AG04449 (cell line): Measurements from ENCODE around the gene AGER.

Experiments
- CTCF ChIA-PET: fragments of 350-600 bp; formaldehyde crosslinking; extraction: SDS; loops from one replicate; lab custom pipeline; 2021; ENCODE audit warnings: antibody characterized with exemption; lab: Yijun Ruan, JAX
- POLR2A ChIA-PET: fragments of 400-600, 350-600 bp; formaldehyde crosslinking; extraction: SDS; loops from one replicate; lab custom pipeline; 2020; ENCODE audit warnings: antibody characterized with exemption, inconsistent platforms; lab: Yijun Ruan, JAX
- DNase-seq: peaks from one replicate; pipeline ENCODE4 v3.0.0-alpha.2; 2010; ENCODE audit warnings: low read depth, low spot score
- H3K4me3 ChIP-seq: 2 replicates; pipeline ENCODE4 v1.5.1; 2011; ENCODE audit warnings: low read depth, mild to moderate bottlenecking, control low read depth, low read length
- CTCF ChIP-seq: IDR thresholded peaks from one replicate; pipeline ENCODE4 v1.5.1; 2011; ENCODE audit warnings: mild to moderate bottlenecking, moderate library complexity, low read length, control low read depth, inconsistent platforms; ENCODE audit not compliant: insufficient read depth; ENCODE audit errors: missing control alignments

Gene AGER

DNA sequence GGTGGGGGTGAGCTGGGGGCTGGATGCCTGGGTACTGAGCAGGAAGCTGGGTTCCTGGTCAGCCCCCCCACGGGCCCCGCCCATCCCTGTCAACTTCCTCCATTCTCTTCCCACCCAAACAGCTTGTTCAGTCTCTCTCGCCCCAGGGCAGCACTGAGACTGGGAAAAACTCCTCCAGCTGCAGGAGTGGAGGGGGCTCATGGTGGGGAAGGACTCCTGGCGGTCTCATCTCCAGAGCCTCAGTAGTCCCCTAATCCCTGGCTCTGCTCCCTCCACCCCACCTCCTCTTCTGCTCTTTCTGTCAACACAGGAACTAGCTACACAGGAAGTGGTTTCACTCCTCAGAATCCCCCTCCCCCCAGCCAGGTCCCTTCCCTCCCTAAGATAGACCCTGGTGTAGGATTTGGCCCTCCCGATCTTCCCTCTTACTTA, 8.6 kb upstream of the AGER start, which contains the start of gene GPSM3:
Gene GPSM3, minus strand, starts transcription at position 36 of the 432 bp plus-strand sequence. CDS start 130 bp downstream, outside the sequence.
- TF ChIP-seq CTCF = no peak
- DNase-seq = no peak
- POLR2A ChIA-PET = interaction anchor here (1.3 kb wide), 1 partner anchor 10 kb away, joined by 3 read pairs; no protein-coding TSS in a partner anchor
- CTCF ChIA-PET = interaction anchor here (0.8 to 4.4 kb wide), 6 partner anchors 16 to 145 kb away, joined by 3 to 62 read pairs (median 3); partner anchors contain the start of gene AGPAT1
- H3K4me3 ChIP-seq = peak within 1 kb of the TSS; percentile 16; the same call in 1 of the 2 replicates

- DNase-seq = no peak
- H3K4me3 ChIP-seq = no peak overlapping the region
- no peak for TF ChIP-seq CTCF
- POLR2A ChIA-PET = no interaction called here
- CTCF ChIA-PET = interaction anchor here (0.9 to 4.4 kb wide), 6 partner anchors 15 to 143 kb away, joined by 3 to 62 read pairs (median 4); partner anchors contain the start of gene AGPAT1
Observed at GRCh38 chr6:32191696-32192607, 7.9 kb upstream of the AGER start.

DNA sequence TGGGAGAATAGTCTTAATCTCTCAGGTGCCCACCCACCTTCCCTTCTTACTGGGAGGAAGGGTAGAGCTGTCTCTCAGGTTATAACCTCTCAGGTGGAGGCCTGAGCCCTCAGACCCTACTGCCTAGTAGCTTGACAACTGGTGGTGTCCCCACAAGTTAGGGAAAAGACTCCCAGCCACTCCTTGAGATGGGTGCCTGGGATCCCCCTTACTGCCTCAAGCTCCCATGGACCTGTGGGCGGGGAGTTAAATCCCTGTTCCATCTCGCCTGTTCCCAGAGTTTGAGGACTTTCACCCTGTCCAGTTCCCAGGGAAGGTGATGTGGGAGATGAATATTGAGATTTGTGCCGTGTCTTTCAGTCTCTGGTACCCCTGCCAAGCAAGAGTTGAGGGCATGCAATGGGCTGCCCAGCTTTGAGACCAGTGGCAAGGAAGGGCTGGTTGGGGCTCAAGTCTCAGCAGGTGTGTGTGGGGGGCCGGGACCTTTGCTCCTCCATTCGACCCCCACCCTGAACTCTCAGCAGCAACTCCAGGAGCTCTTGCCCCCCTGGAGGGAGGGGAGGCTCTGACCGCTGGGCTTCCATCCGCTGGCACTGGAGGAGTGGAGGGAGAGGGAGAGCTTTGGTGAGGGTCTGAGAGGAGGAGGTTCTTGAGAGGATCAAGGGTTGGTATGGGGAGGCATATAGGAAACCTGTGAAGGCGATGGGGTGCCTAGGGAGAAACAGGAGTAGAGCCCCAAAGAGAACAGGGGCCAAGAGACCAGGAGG, 7.0 kb upstream of the AGER start:
- CTCF ChIA-PET = interaction anchor here (0.7 to 1.6 kb wide), 4 partner anchors 12 to 130 kb away, joined by 3 to 8 read pairs (median 3); no protein-coding TSS in a partner anchor
- POLR2A ChIA-PET = interaction anchor here (0.6 kb wide), 1 partner anchor 76 kb away, joined by 4 read pairs; no protein-coding TSS in a partner anchor
- no peak for DNase-seq
- no peak for TF ChIP-seq CTCF
- H3K4me3 ChIP-seq = peak overlapping the region; percentile 77

DNA sequence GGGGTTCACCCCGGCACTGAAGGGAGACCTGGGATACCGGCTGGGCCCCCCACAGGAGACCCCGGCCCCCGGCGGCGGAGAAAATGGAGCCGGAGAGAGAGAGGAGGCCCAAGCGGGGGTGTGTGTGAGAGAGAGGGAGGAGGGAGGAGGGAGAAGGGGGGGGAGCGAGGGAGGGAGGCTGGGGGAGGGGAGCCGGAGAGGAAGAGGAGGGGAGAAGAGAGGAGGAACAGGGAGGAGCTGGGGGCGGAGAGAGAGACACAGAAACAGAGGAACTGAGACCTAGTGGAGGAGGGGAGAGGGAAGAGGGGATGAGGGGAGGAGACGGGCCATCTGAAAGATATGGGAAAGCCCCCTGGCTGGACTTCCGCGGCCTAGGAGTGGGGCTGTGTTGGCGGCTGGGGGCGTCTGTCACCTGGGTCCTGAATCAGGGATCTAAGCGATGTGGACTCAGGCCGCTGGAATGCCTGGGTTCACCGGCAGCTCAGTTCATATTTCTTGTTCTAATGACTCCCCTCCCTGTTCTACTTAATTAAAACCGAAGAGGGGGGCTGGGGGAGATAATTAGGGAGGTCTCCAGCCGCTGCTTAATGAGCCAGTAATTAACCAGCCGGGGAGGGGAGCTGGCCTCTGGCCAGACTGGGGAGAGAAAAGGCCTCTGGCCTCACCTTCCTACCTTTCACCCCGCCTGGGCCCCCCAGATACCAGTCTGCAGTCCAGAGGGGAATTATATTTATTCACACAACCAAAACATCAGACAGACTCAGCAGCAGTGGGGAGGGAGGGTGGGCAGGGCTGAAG, 6.2 kb upstream of the AGER start, which contains the start of gene PBX2:
Gene PBX2, minus strand, starts transcription at position 149 of the 798 bp plus-strand sequence. CDS start 287 bp downstream, outside the sequence.
- ChIA-PET CTCF (interaction anchor here (0.7 to 1.8 kb wide), 4 partner anchors 11 to 72 kb away, joined by 3 to 8 read pairs (median 4); no protein-coding TSS in a partner anchor), POLR2A (interaction anchor here (0.6 kb wide), 1 partner anchor 75 kb away, joined by 4 read pairs; no protein-coding TSS in a partner anchor)
- DNase-seq = peak; percentile 67
- no peak for TF ChIP-seq CTCF
- peak within 1 kb of the TSS; percentile 77 for H3K4me3 ChIP-seq

DNA sequence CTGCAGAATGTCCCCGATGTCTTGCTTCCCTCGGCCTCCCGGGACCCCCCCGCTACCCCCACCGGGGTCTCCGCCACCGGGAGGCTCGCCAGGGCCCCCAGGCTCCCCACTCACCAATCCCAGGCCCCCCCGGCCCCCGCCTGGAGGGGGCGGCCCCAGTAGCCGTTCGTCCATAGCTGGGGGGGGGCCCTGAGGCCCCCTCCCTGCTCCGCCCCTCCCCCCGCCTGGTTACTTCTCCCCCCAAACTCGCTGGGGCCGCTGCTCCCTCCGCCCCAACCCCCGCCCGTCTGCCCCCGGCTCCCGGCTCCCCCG, 5.6 kb upstream of the AGER start:
- CTCF ChIA-PET = interaction anchor here (1.8 to 2.6 kb wide), 2 partner anchors 13 to 71 kb away, joined by 5 to 8 read pairs; no protein-coding TSS in a partner anchor
- no peak for DNase-seq
- TF ChIP-seq CTCF = no peak

More for the DNA sequence above, 5.6 kb upstream of the AGER start:
- H3K4me3 ChIP-seq = peak overlapping the region; percentile 77
- POLR2A ChIA-PET = no interaction called here
